Natural killer cell (primary cell): ENCODE results near the gene CAPN15. TPM values are rescaled to one million over a fixed set of nuclear protein-coding genes. Genes with fewer than 3 reads are reported as not detected.

Experiments
- ATAC-seq, 3 donors: fragments of 150-1000 bp in 2 of 3; fragments of 200-7000 bp in 1 of 3; cut with Tn5 transposase; 1 replicate in 1 of 3; 2 replicates in 2 of 3; pipeline ENCODE4 v1.10.0; 2021; ENCODE audit warnings: mild to moderate bottlenecking in 2 of 3, moderate library complexity in 2 of 3
- DNase-seq, 2 donors: peaks; one replicate each; pipeline versions ENCODE4 v3.0.0 to v3.0.0-alpha.2; 2013 to 2021; ENCODE audit warnings: mixed read lengths in 1 of 2
- H3K27ac ChIP-seq: one replicate; pipeline ENCODE4 v1.5.1; 2013; ENCODE audit warnings: mild to moderate bottlenecking, low read length
- H3K27me3 ChIP-seq: one replicate; pipeline ENCODE4 v1.6.1; 2013; ENCODE audit warnings: low read length; ENCODE audit not compliant: control insufficient read depth, insufficient read depth
- H3K36me3 ChIP-seq: one replicate; pipeline ENCODE4 v1.6.1; 2013; ENCODE audit warnings: low read length; ENCODE audit not compliant: control insufficient read depth, insufficient read depth
- H3K4me1 ChIP-seq: one replicate; pipeline ENCODE4 v1.6.1; 2013; ENCODE audit warnings: low read length; ENCODE audit not compliant: control insufficient read depth, insufficient read depth
- H3K4me3 ChIP-seq: one replicate; pipeline ENCODE4 v1.5.1; 2013; ENCODE audit warnings: low read length
- H3K9me3 ChIP-seq: one replicate; pipeline ENCODE4 v1.6.1; 2013; ENCODE audit warnings: low read length; ENCODE audit not compliant: control insufficient read depth, insufficient read depth
- H3K27ac Mint-ChIP-seq, 2 donors: one replicate each; pipeline ENCODE4 v1.8.0; 2022; ENCODE audit warnings: mild to moderate bottlenecking in 2 of 2, mixed read lengths in 2 of 2, moderate library complexity in 1 of 2
- H3K27me3 Mint-ChIP-seq, 2 donors: one replicate each; pipeline ENCODE4 v1.8.0; 2022; ENCODE audit warnings: low read depth in 2 of 2, mixed read lengths in 2 of 2
- H3K36me3 Mint-ChIP-seq: one replicate; pipeline ENCODE4 v1.8.0; 2022; ENCODE audit warnings: mixed read lengths
- H3K4me1 Mint-ChIP-seq, 2 donors: one replicate each; pipeline ENCODE4 v1.8.0; 2022; ENCODE audit warnings: mixed read lengths in 2 of 2
- H3K4me3 Mint-ChIP-seq: one replicate; pipeline ENCODE4 v1.8.0; 2022; ENCODE audit warnings: mild to moderate bottlenecking, moderate library complexity, mixed read lengths
- H3K9me3 Mint-ChIP-seq, 2 donors: one replicate each; pipeline ENCODE4 v1.8.0; 2022; ENCODE audit warnings: mixed read lengths in 2 of 2
- CTCF ChIP-seq: fragments of 200-600 bp; IDR thresholded peaks from one replicate; pipeline ENCODE4 v1.8.0; 2022; ENCODE audit warnings: antibody characterized with exemption
- WGBS: methylation state at CpG from one replicate; pipeline ENCODE4 v1.1.7; 2013; ENCODE audit warnings: missing lambda C conversion rate; ENCODE audit not compliant: insufficient coverage; 5-methylcytosine and 5-hydroxymethylcytosine counted together
- intact Hi-C: fragments of 100-400 bp; cut with micrococcal nuclease; formaldehyde crosslinking; loops from one replicate; pipeline ENCODE4 v1.14.2; 2022
- total RNA-seq, 4 donors: library from RNA; stranded (reverse); fragments of 120-200 nt in 1 of 4; gene quantifications; one replicate each; pipeline versions ENCODE4 v1.2.3 to v1.2.4, GENCODE V29; 2013 to 2022

The CAPN15 gene
- total RNA-seq, 3 donors from 2014 or later (not counting 1 experiment from before 2014, with no cell fraction given) = 151 to 275 (median 186) TPM

GRCh38 chr16:582218-582613 is 54.7 kb downstream of the CAPN15 start:
- H3K27ac ChIP-seq = no peak overlapping the region
- H3K27ac Mint-ChIP-seq = no peak overlapping the region
- H3K36me3 ChIP-seq = no peaks in the 10 kb centered on the region
- H3K4me3 Mint-ChIP-seq = no peak overlapping the region
- H3K9me3 Mint-ChIP-seq = no peaks in the 10 kb centered on the region
- no peaks in the 10 kb centered on the region for H3K4me1 Mint-ChIP-seq
- no peaks in the 10 kb centered on the region for H3K27me3 ChIP-seq
- no peak overlapping the region for H3K4me3 ChIP-seq
- no peaks in the 10 kb centered on the region for H3K27me3 Mint-ChIP-seq
- H3K9me3 ChIP-seq = no peaks in the 10 kb centered on the region
- peaks cover 9% of the 10 kb centered on the region for H3K4me1 ChIP-seq
- no peak for TF ChIP-seq CTCF
- H3K36me3 Mint-ChIP-seq = no peaks in the 10 kb centered on the region
- WGBS = 87% methylated on average over 17 of the region's 18 CpGs
- intact Hi-C loops = no loop called here
- DNase-seq (no peak), ATAC-seq (no peak)

GRCh38 chr16:582614-583331 is 55.3 kb downstream of the CAPN15 start:
- Mint-ChIP-seq H3K27me3 (no peaks in the 10 kb centered on the region), H3K9me3 (no peaks in the 10 kb centered on the region), H3K4me1 (no peaks in the 10 kb centered on the region), H3K36me3 (no peaks in the 10 kb centered on the region), H3K4me3 (no peak overlapping the region), H3K27ac (no peak overlapping the region)
- no peaks in the 10 kb centered on the region for H3K36me3 ChIP-seq
- intact Hi-C loops = no loop called here
- H3K27me3 ChIP-seq = no peaks in the 10 kb centered on the region
- peaks cover 12% of the 10 kb centered on the region for H3K4me1 ChIP-seq
- ATAC-seq (no peak), DNase-seq (no peak)
- 94% methylated on average over 21 of the region's 21 CpGs for WGBS
- no peak overlapping the region for H3K27ac ChIP-seq
- TF ChIP-seq CTCF = no peak
- H3K4me3 ChIP-seq = no peak overlapping the region
- no peaks in the 10 kb centered on the region for H3K9me3 ChIP-seq

- H3K27me3 Mint-ChIP-seq = no peaks in the 10 kb centered on the region
These were observed 55.9 kb downstream of the CAPN15 start for GRCh38 chr16:583470-583814.

More at GRCh38 chr16:583470-583814, 55.9 kb downstream of the CAPN15 start:
- DNase-seq (no peak), ATAC-seq (no peak)
- WGBS = 81% methylated on average over 16 of the region's 16 CpGs
- Histone ChIP-seq H3K4me1 (peaks cover 19% of the 10 kb centered on the region), H3K4me3 (no peak overlapping the region), H3K27ac (no peak overlapping the region), H3K9me3 (no peaks in the 10 kb centered on the region), H3K36me3 (no peaks in the 10 kb centered on the region), H3K27me3 (no peaks in the 10 kb centered on the region)
- Mint-ChIP-seq H3K4me3 (no peak overlapping the region), H3K27ac (no peak overlapping the region), H3K36me3 (no peaks in the 10 kb centered on the region), H3K4me1 (peaks cover 0 to 4% of the 10 kb centered on the region in 2 donors), H3K9me3 (no peaks in the 10 kb centered on the region)
- no peak for TF ChIP-seq CTCF
- intact Hi-C loops = no loop called here
